DMS79 (cell line): Measurements from ENCODE around the gene COL23A1.
A peak's percentile ranks its signal among the peaks of the same experiment; 100 is the strongest.

Source experiments
- DNase-seq: peaks from one replicate; lab custom pipeline; 2025; lab: John Stamatoyannopoulos, UW

The COL23A1 gene

GRCh38 chr5:178590141-178590923 lies at the start of gene COL23A1:
COL23A1 (minus strand) TSS chr5:178590393.
- DNase-seq = no peak

GRCh38 chr5:178637356-178638074 lies 47.3 kb upstream of the COL23A1 start:
- no peak for DNase-seq

GRCh38 chr5:178632285-178632684 lies 42.1 kb upstream of the COL23A1 start:
- no peak for DNase-seq

- no peak for DNase-seq
Measured at GRCh38 chr5:178630951-178631350, 40.8 kb upstream of the COL23A1 start.

GRCh38 chr5:178630475-178630930 lies 40.3 kb upstream of the COL23A1 start:
- no peak for DNase-seq

- DNase-seq = no peak
Measured at GRCh38 chr5:178627259-178627598, 37.0 kb upstream of the COL23A1 start.

GRCh38 chr5:178626484-178627258 lies 36.5 kb upstream of the COL23A1 start, which contains the start of gene CLK4:
CLK4 (minus strand) TSS chr5:178627050; CDS start chr5:178623416, 3,634 bp downstream.
- peak; percentile 57 for DNase-seq

- no peak for DNase-seq
Measured at GRCh38 chr5:178625679-178626483, 35.7 kb upstream of the COL23A1 start.

- DNase-seq = no peak
Measured at GRCh38 chr5:178624631-178625546, 34.7 kb upstream of the COL23A1 start.

- DNase-seq = no peak
Measured at GRCh38 chr5:178622679-178623247, 32.6 kb upstream of the COL23A1 start.

- no peak for DNase-seq
Measured at GRCh38 chr5:178619390-178619789, 29.2 kb upstream of the COL23A1 start.

GRCh38 chr5:178612299-178612698 lies 22.1 kb upstream of the COL23A1 start:
- no peak for DNase-seq

- no peak for DNase-seq
Measured at GRCh38 chr5:178606269-178606668, 16.1 kb upstream of the COL23A1 start.

GRCh38 chr5:178605788-178606187 lies 15.6 kb upstream of the COL23A1 start:
- DNase-seq = no peak

GRCh38 chr5:178602752-178603151 lies 12.6 kb upstream of the COL23A1 start:
- DNase-seq = no peak

- no peak for DNase-seq
Measured at GRCh38 chr5:178595750-178596149, 5.6 kb upstream of the COL23A1 start.

- no peak for DNase-seq
Measured at GRCh38 chr5:178595150-178595549, 5.0 kb upstream of the COL23A1 start.

- DNase-seq = no peak
Measured at GRCh38 chr5:178590924-178591423, 781 bp upstream of the COL23A1 start.

GRCh38 chr5:178589180-178590140 lies 733 bp downstream of the COL23A1 start:
- DNase-seq = no peak
